HT1080 (cell line): Measurements from ENCODE around the gene GRID2IP. TPM values are rescaled to one million over a fixed set of nuclear protein-coding genes. Genes with fewer than 3 reads are reported as not detected.
A peak's percentile ranks its signal among the peaks of the same experiment; 100 is the strongest.
"Not testable (repeated sequence)": the region's sequence is repeated elsewhere in the genome, so short reads cannot be mapped to it uniquely, and the experiment has no call there.

Source experiments
- DNase-seq: peaks from one replicate; pipeline ENCODE4 v3.0.0-alpha.2; 2015; ENCODE audit warnings: low read depth
- total RNA-seq: library from RNA; depleted of rRNA; stranded (reverse); fragments of >200 nt; shearing (Covaris generic); gene quantifications from 2 replicates; pipeline ENCODE4 v1.2.3, GENCODE V29; 2014

The GRID2IP gene
- total RNA-seq, 1 experiment from 2014 or later = not detected

- no peak for DNase-seq
Measured at GRCh38 chr7:6494365-6494764, 56.9 kb downstream of the GRID2IP start.

GRCh38 chr7:6491194-6491593 is 60.1 kb downstream of the GRID2IP start:
- DNase-seq = no peak

GRCh38 chr7:6489612-6490011 is 61.6 kb downstream of the GRID2IP start:
- DNase-seq = peak; percentile 25

- no peak for DNase-seq
Measured at GRCh38 chr7:6487184-6487545, 64.1 kb downstream of the GRID2IP start.

- no peak for DNase-seq
Measured at GRCh38 chr7:6486438-6487183, 64.7 kb downstream of the GRID2IP start.

GRCh38 chr7:6482743-6483119 is 68.5 kb downstream of the GRID2IP start:
- no peak for DNase-seq

- no peak for DNase-seq
Measured at GRCh38 chr7:6482307-6482706, 69.0 kb downstream of the GRID2IP start.

- no peak for DNase-seq
Measured at GRCh38 chr7:6481445-6481844, 69.8 kb downstream of the GRID2IP start.

- DNase-seq = no peak
Measured at GRCh38 chr7:6480323-6480660, 71.0 kb downstream of the GRID2IP start.

GRCh38 chr7:6479067-6479466 is 72.2 kb downstream of the GRID2IP start:
- no peak for DNase-seq

- DNase-seq = no peak
Measured at GRCh38 chr7:6478186-6478585, 73.1 kb downstream of the GRID2IP start.

GRCh38 chr7:6477318-6477660 is 74.0 kb downstream of the GRID2IP start:
- no peak for DNase-seq

- DNase-seq = no peak
Measured at GRCh38 chr7:6476596-6477317, 74.5 kb downstream of the GRID2IP start.

- DNase-seq = no peak
Measured at GRCh38 chr7:6475433-6476186, 75.7 kb downstream of the GRID2IP start.

- DNase-seq = no peak
Measured at GRCh38 chr7:6465862-6466261, 85.4 kb downstream of the GRID2IP start.

- peak; percentile 34 for DNase-seq
Measured at GRCh38 chr7:6463609-6464008, 87.7 kb downstream of the GRID2IP start.

- DNase-seq = no peak
Measured at GRCh38 chr7:6461946-6462550, 89.2 kb downstream of the GRID2IP start.

- no peak for DNase-seq
Measured at GRCh38 chr7:6460990-6461584, 90.2 kb downstream of the GRID2IP start.

GRCh38 chr7:6460303-6460702 is 91.0 kb downstream of the GRID2IP start:
- no peak for DNase-seq

- DNase-seq = not testable (repeated sequence)
Measured at GRCh38 chr7:6458676-6459075, 92.6 kb downstream of the GRID2IP start.

GRCh38 chr7:6453734-6454133 is 97.5 kb downstream of the GRID2IP start:
- peak; percentile 83 for DNase-seq
